Measurements from ENCODE around the gene TRPM3.
"Not testable (repeated sequence)": the region's sequence is repeated elsewhere in the genome, so short reads cannot be mapped to it uniquely, and the experiment has no call there.

TRPM3 gene

DNA sequence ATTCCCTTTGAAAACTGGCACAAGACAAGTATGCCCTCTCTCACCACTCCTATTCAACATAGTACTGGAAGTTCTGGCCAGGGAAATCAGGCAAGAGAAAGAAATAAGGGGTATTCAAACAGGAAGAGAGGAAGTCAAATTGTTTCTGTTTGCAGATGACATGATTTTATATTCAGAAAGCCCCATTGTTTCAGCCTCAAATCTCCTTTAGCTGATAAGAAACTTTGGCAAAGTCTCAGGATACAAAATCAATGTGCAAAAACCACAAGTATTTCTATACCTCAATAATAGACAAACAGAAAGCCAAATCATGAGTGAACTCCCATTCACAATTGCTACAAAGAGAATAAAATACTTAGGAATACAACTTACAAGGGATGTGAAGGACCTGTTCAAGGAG lies 476.8 kb downstream of the TRPM3 start:
- not testable (repeated sequence) for H3K9me3 ChIP-seq (replicated peaks; ENCODE audit: low read length); H3K4me2 ChIP-seq (ENCODE audit: low read length); H3K4me3 ChIP-seq (ENCODE audit: low read length); H3K27me3 ChIP-seq (ENCODE audit: control insufficient read depth, insufficient read depth, low read length); H3K9ac ChIP-seq (ENCODE audit: low read depth, low read length); H3K4me1 ChIP-seq (ENCODE audit: control insufficient read depth, insufficient read depth, low read length); H3K36me3 ChIP-seq (ENCODE audit: insufficient read depth, low read length)

- peaks cover 14% of the 10 kb centered on the region for H3K27me3 ChIP-seq (ENCODE audit: control insufficient read depth, insufficient read depth, low read length)
- H3K36me3 ChIP-seq (ENCODE audit: insufficient read depth, low read length), result no peaks in the 10 kb centered on the region
- no peak overlapping the region for H3K4me3 ChIP-seq (ENCODE audit: low read length)
- H3K4me1 ChIP-seq (ENCODE audit: control insufficient read depth, insufficient read depth, low read length), result peaks cover 3% of the 10 kb centered on the region
- no peaks in the 10 kb centered on the region for H3K9me3 ChIP-seq (replicated peaks; ENCODE audit: low read length)
- no peak overlapping the region for H3K4me2 ChIP-seq (ENCODE audit: low read length)
- H3K9ac ChIP-seq (ENCODE audit: low read depth, low read length), result no peak overlapping the region
These were observed 479.1 kb downstream of the TRPM3 start for GRCh38 chr9:70642341-70642740.

DNA sequence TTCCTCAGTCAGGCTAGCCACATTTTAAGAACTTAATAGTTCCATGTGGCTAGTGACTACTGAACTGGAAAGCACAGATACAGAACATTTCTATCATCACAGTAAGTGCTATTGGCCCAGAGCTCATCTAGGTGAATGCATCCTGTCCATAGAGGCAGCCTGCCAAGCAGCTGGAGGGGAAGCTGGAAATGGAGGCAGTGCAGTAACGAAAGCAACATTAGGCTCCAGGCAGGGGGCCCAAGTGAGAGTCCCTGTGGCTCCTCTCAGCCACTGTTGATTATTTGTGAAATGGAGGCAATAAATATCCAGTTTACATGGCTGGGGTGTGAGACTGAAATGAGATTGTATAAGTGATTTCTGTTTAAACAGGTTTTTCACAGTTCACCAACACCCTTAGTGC lies 479.8 kb downstream of the TRPM3 start:
- no peaks in the 10 kb centered on the region for H3K9me3 ChIP-seq (replicated peaks; ENCODE audit: low read length)
- H3K9ac ChIP-seq (ENCODE audit: low read depth, low read length), result no peak overlapping the region
- no peak overlapping the region for H3K4me3 ChIP-seq (ENCODE audit: low read length)
- no peaks in the 10 kb centered on the region for H3K36me3 ChIP-seq (ENCODE audit: insufficient read depth, low read length)
- H3K4me1 ChIP-seq (ENCODE audit: control insufficient read depth, insufficient read depth, low read length), result peaks cover 3% of the 10 kb centered on the region
- H3K4me2 ChIP-seq (ENCODE audit: low read length), result no peak overlapping the region
- peaks cover 14% of the 10 kb centered on the region for H3K27me3 ChIP-seq (ENCODE audit: control insufficient read depth, insufficient read depth, low read length)

GRCh38 chr9:70641031-70641430 lies 480.4 kb downstream of the TRPM3 start:
- peaks cover 14% of the 10 kb centered on the region for H3K27me3 ChIP-seq (ENCODE audit: control insufficient read depth, insufficient read depth, low read length)
- no peaks in the 10 kb centered on the region for H3K9me3 ChIP-seq (replicated peaks; ENCODE audit: low read length)
- no peak overlapping the region for H3K4me2 ChIP-seq (ENCODE audit: low read length)
- peaks cover 3% of the 10 kb centered on the region for H3K4me1 ChIP-seq (ENCODE audit: control insufficient read depth, insufficient read depth, low read length)
- no peak overlapping the region for H3K4me3 ChIP-seq (ENCODE audit: low read length)
- H3K36me3 ChIP-seq (ENCODE audit: insufficient read depth, low read length), result no peaks in the 10 kb centered on the region
- H3K9ac ChIP-seq (ENCODE audit: low read depth, low read length), result no peak overlapping the region

DNA sequence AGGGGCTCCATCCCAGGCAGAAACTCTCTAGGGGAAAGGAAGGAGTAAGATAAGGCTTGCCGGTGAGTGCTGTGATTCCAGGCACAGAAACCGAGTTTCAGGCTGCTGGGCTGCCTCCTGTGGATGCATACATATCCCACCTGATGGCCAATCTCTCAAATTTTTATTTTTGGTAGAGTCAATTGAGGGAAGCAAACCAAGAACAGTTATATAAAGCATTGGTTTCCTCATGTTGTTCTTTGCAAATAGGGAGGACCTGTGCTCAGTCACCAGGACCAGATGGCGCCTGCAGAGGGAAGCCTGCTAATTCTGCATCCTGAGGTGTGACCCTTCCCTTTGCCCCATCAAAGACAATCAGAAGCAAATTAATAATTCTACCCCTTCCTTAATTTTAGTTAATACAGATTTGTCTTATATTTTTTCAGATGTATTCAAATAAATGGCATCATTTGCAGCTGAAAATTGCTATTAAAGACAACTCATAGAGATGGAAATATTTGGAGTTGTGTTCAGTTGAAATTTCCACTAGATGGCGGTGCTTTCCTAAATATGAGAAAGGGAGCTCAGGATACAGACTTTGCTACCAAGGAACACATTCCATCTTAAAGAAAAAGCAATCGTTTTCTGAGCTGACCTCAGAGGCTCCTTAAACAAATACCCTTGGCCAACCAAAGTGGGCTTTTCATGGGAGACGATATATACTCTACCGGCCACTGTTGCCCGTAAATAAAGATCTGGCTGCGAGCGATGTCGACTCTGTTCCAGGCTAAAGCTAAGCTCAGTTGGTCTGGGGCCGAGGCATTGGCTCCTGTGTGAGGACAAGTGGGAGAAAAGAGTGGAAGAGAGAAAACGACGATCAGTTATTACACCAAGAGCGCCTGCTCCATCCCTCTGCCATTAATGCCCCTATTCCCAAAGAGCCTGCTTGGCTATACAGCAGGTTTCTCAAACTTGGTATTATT lies 481.3 kb downstream of the TRPM3 start:
- Histone ChIP-seq H3K27me3 (ENCODE audit: control insufficient read depth, insufficient read depth, low read length) (peaks cover 14% of the 10 kb centered on the region), H3K9me3 (replicated peaks; ENCODE audit: low read length) (no peaks in the 10 kb centered on the region), H3K4me1 (ENCODE audit: control insufficient read depth, insufficient read depth, low read length) (peaks cover 3% of the 10 kb centered on the region), H3K9ac (ENCODE audit: low read depth, low read length) (no peak overlapping the region), H3K36me3 (ENCODE audit: insufficient read depth, low read length) (no peaks in the 10 kb centered on the region), H3K4me2 (ENCODE audit: low read length) (peak overlapping the region; percentile 68), H3K4me3 (ENCODE audit: low read length) (peak overlapping the region; percentile 36)

DNA sequence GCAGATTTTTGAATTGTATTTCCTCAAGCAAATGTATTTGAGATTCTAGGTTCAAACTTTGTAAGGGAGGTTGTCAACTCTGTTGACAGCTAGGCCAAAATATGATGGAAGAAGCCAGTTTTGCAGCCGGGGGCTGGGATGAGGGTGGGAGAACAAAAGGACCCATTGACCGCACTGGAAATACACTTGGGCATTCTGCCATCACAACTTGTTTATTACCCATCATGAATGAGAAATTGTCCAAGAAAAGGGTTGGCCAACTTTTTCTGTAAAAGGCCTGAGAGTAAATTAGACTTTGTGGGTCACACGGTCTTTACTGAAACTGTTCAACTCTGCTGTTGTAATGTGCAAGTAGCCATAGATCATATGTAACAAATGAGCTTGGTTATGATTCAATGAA lies 485.6 kb downstream of the TRPM3 start:
- Histone ChIP-seq H3K4me2 (ENCODE audit: low read length) (no peak overlapping the region), H3K9ac (ENCODE audit: low read depth, low read length) (no peak overlapping the region), H3K27me3 (ENCODE audit: control insufficient read depth, insufficient read depth, low read length) (peaks cover 6% of the 10 kb centered on the region), H3K36me3 (ENCODE audit: insufficient read depth, low read length) (no peaks in the 10 kb centered on the region), H3K9me3 (replicated peaks; ENCODE audit: low read length) (no peaks in the 10 kb centered on the region), H3K4me1 (ENCODE audit: control insufficient read depth, insufficient read depth, low read length) (peaks cover 3% of the 10 kb centered on the region), H3K4me3 (ENCODE audit: low read length) (no peak overlapping the region)

DNA sequence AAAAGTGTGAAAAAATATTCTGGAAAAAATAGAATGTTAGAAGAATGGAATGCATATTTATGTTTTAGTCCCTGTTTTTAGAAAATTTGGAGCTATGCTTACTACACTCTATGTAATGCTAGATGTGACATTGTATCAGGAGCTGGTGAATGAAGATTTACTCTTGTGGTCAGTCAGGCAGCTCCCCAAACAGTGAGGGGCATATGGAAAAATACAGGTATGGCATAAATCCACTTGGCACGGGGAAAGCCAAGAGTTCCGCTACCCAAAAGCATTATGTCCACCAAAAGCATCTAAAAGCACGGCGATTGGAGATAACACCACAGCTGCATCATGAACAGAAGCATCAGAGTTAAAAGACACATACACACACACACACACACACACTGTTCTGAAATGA lies 486.7 kb downstream of the TRPM3 start:
- Histone ChIP-seq H3K27me3 (ENCODE audit: control insufficient read depth, insufficient read depth, low read length) (peaks cover 6% of the 10 kb centered on the region), H3K4me1 (ENCODE audit: control insufficient read depth, insufficient read depth, low read length) (no peaks in the 10 kb centered on the region), H3K36me3 (ENCODE audit: insufficient read depth, low read length) (no peaks in the 10 kb centered on the region), H3K4me2 (ENCODE audit: low read length) (no peak overlapping the region), H3K9ac (ENCODE audit: low read depth, low read length) (no peak overlapping the region), H3K4me3 (ENCODE audit: low read length) (no peak overlapping the region), H3K9me3 (replicated peaks; ENCODE audit: low read length) (no peaks in the 10 kb centered on the region)

GRCh38 chr9:70630971-70631370 lies 490.4 kb downstream of the TRPM3 start:
- H3K9ac ChIP-seq (ENCODE audit: low read depth, low read length), result no peak overlapping the region
- no peaks in the 10 kb centered on the region for H3K27me3 ChIP-seq (ENCODE audit: control insufficient read depth, insufficient read depth, low read length)
- H3K4me1 ChIP-seq (ENCODE audit: control insufficient read depth, insufficient read depth, low read length), result no peaks in the 10 kb centered on the region
- no peak overlapping the region for H3K4me3 ChIP-seq (ENCODE audit: low read length)
- no peaks in the 10 kb centered on the region for H3K36me3 ChIP-seq (ENCODE audit: insufficient read depth, low read length)
- no peak overlapping the region for H3K4me2 ChIP-seq (ENCODE audit: low read length)
- H3K9me3 ChIP-seq (replicated peaks; ENCODE audit: low read length), result no peaks in the 10 kb centered on the region

GRCh38 chr9:70629080-70629685 lies 492.2 kb downstream of the TRPM3 start:
- H3K9ac ChIP-seq (ENCODE audit: low read depth, low read length); H3K36me3 ChIP-seq (ENCODE audit: insufficient read depth, low read length); H3K4me3 ChIP-seq (ENCODE audit: low read length); H3K9me3 ChIP-seq (replicated peaks; ENCODE audit: low read length); H3K4me1 ChIP-seq (ENCODE audit: control insufficient read depth, insufficient read depth, low read length); H3K27me3 ChIP-seq (ENCODE audit: control insufficient read depth, insufficient read depth, low read length); H3K4me2 ChIP-seq (ENCODE audit: low read length): not testable (repeated sequence)

GRCh38 chr9:70625078-70625477 lies 496.3 kb downstream of the TRPM3 start:
- Histone ChIP-seq H3K27me3 (ENCODE audit: control insufficient read depth, insufficient read depth, low read length) (no peaks in the 10 kb centered on the region), H3K4me1 (ENCODE audit: control insufficient read depth, insufficient read depth, low read length) (no peaks in the 10 kb centered on the region), H3K9ac (ENCODE audit: low read depth, low read length) (no peak overlapping the region), H3K9me3 (replicated peaks; ENCODE audit: low read length) (no peaks in the 10 kb centered on the region), H3K4me2 (ENCODE audit: low read length) (no peak overlapping the region), H3K4me3 (ENCODE audit: low read length) (no peak overlapping the region), H3K36me3 (ENCODE audit: insufficient read depth, low read length) (no peaks in the 10 kb centered on the region)

DNA sequence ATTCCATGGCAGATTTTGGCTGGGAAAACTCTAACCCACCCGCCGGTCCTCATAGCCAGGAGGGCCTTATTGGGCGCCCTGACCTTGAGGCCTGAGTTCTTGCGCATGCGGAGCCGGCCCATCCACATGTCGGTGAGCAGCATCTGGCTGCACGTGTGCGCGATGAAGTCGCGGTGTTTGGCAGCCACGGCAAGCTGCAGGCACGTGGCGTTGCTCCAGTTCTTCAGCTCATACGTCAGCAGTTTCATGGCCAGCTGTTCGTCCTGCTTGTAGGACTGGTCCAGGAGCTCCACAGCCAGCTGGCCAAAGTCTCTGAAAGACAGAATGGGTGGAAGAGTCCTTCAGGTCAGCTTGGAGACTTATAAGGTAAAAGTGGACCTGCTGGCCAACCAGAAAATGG lies 502.6 kb downstream of the TRPM3 start:
- Histone ChIP-seq H3K9me3 (replicated peaks; ENCODE audit: low read length) (no peaks in the 10 kb centered on the region), H3K4me3 (ENCODE audit: low read length) (no peak overlapping the region), H3K27me3 (ENCODE audit: control insufficient read depth, insufficient read depth, low read length) (no peaks in the 10 kb centered on the region), H3K9ac (ENCODE audit: low read depth, low read length) (no peak overlapping the region), H3K36me3 (ENCODE audit: insufficient read depth, low read length) (no peaks in the 10 kb centered on the region), H3K4me2 (ENCODE audit: low read length) (no peak overlapping the region), H3K4me1 (ENCODE audit: control insufficient read depth, insufficient read depth, low read length) (no peaks in the 10 kb centered on the region)

Data from skeletal muscle satellite cell (primary cell).